OCI-LY7 (cell line): Measurements from ENCODE around the gene LIN37.

Source experiments
- CTCF ChIP-seq: fragments of 200-600 bp; sonication (generic); conservative IDR thresholded peaks from 2 replicates; pipeline ENCODE4 v1.5.1; 2014; ENCODE audit warnings: mild to moderate bottlenecking, antibody characterized with exemption, low read length, moderate library complexity, mixed read lengths
- EZH2phosphoT487 ChIP-seq: fragments of 200-600 bp; sonication (generic); IDR thresholded peaks from 2 replicates; pipeline ENCODE4 v1.6.1; 2018; ENCODE audit warnings: low read depth, borderline replicate concordance, mild to moderate bottlenecking, mixed run types, antibody characterized with exemption, low read length, moderate library complexity, mixed read lengths

- TF ChIP-seq CTCF (no peak), EZH2phosphoT487 (no peak)
Observed at GRCh38 chr19:35722897-35723296, 25.5 kb upstream of the LIN37 start.
